ENCODE results near the gene NKX6-1. TPM values are rescaled to one million over a fixed set of nuclear protein-coding genes. Genes with fewer than 3 reads are reported as not detected.

The NKX6-1 gene
- total and polyA plus RNA-seq, 2 donors (not counting 3 experiments of a cell fraction or from before 2014, with no cell fraction given): not detected

DNA sequence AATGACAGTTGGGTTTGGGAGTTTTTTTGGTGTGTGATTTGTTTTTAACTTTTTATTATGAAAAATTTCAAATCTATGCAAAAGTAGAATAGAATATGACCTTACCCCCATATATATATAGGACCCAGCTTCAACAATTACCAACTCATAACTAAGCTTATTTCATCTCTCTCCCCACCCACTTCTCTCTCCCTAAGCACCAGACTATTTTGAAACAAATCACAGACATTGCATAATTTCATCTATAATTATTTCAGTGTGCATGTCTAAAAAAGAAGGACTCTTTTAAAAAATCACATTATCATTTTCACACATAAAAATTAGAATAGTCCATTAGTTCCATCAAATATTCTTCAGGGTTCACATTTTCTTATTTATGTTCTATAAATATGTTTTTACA is 28.3 kb upstream of the NKX6-1 start:
- DNase-seq (ENCODE audit: low read depth, low spot score) (no peak), FAIRE-seq (no peak)
- H3K9me3 ChIP-seq (replicated peaks; ENCODE audit: control insufficient read depth, insufficient read depth, low read length): no peaks in the 10 kb centered on the region
- H3K36me3 ChIP-seq (ENCODE audit: control insufficient read depth in 2 of 2, extremely low read depth in 1 of 2, insufficient read depth in 2 of 2, low read length in 2 of 2): no peaks in the 10 kb centered on the region
- CTCF ChIA-PET: interaction anchor here (0.6 to 3.1 kb wide), 4 partner anchors 10 to 1019 kb away, joined by 3 to 32 read pairs (median 16); no protein-coding TSS in a partner anchor
- no peak overlapping the region for H2AFZ ChIP-seq (ENCODE audit: low read depth, low read length)
- H3K4me1 ChIP-seq (ENCODE audit: control insufficient read depth, extremely low read depth, insufficient read depth, low read length): no peaks in the 10 kb centered on the region
- intact Hi-C loops (cut with micrococcal nuclease) (no loop called here), dilution Hi-C loops (cut with MboI; ENCODE audit: extremely low pct_ligation_motif_present, low sequenced_read_pairs) (no loop called here)
- TF ChIP-seq MYC (IDR thresholded peaks at IDR 0.05; ENCODE audit: low read depth, low read length) (no peak), EZH2 (IDR thresholded peaks at IDR 0.05; ENCODE audit: borderline replicate concordance, low read depth, low read length, severe bottlenecking) (no peak), GATA2 (IDR thresholded peaks at IDR 0.05; ENCODE audit: insufficient read depth, insufficient read length, low read depth, low read length) (no peak), FOS (IDR thresholded peaks at IDR 0.05; ENCODE audit: borderline replicate concordance, insufficient read depth, low read length) (no peak), JUN (IDR thresholded peaks at IDR 0.05; ENCODE audit: borderline replicate concordance, insufficient read depth, insufficient read length, low read depth) (no peak), POLR2A (IDR thresholded peaks at IDR 0.05; ENCODE audit: low read depth, low read length) (no peak), POLR2AphosphoS5 (IDR thresholded peaks at IDR 0.05; ENCODE audit: insufficient read depth, low read depth, low read length) (no peak)
- TF ChIP-seq, protein P1, sequence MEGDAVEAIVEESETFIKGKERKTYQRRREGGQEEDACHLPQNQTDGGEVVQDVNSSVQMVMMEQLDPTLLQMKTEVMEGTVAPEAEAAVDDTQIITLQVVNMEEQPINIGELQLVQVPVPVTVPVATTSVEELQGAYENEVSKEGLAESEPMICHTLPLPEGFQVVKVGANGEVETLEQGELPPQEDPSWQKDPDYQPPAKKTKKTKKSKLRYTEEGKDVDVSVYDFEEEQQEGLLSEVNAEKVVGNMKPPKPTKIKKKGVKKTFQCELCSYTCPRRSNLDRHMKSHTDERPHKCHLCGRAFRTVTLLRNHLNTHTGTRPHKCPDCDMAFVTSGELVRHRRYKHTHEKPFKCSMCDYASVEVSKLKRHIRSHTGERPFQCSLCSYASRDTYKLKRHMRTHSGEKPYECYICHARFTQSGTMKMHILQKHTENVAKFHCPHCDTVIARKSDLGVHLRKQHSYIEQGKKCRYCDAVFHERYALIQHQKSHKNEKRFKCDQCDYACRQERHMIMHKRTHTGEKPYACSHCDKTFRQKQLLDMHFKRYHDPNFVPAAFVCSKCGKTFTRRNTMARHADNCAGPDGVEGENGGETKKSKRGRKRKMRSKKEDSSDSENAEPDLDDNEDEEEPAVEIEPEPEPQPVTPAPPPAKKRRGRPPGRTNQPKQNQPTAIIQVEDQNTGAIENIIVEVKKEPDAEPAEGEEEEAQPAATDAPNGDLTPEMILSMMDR (IDR thresholded peaks at IDR 0.05; ENCODE audit: extremely low read depth in 1 of 2, insufficient read depth in 1 of 2, low read depth in 1 of 2, low read length in 2 of 2): no peak
- TF ChIP-seq, protein P2, sequence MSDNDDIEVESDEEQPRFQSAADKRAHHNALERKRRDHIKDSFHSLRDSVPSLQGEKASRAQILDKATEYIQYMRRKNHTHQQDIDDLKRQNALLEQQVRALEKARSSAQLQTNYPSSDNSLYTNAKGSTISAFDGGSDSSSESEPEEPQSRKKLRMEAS (IDR thresholded peaks at IDR 0.05; ENCODE audit: insufficient read depth, insufficient read length): no peak
- peaks cover 0 to 9% of the 10 kb centered on the region in 2 experiments for H3K27me3 ChIP-seq (ENCODE audit: control insufficient read depth in 2 of 2, insufficient read depth in 2 of 2, low read length in 2 of 2)
- no peaks in the 10 kb centered on the region for H3K9me1 ChIP-seq (replicated peaks; ENCODE audit: control insufficient read depth, extremely low read depth, insufficient read depth, low read length)
- POLR2A ChIA-PET: interaction anchor here (0.6 kb wide), 1 partner anchor 930 kb away, joined by 5 read pairs; no protein-coding TSS in a partner anchor
- H4K20me1 ChIP-seq (replicated peaks; ENCODE audit: control insufficient read depth, extremely low read depth, insufficient read depth, low read length): no peaks in the 10 kb centered on the region
- no peak overlapping the region for H3K4me3 ChIP-seq (replicated peaks in 1 of 3; ENCODE audit: insufficient read depth in 1 of 3, low read depth in 1 of 3, low read length in 3 of 3)
- H3K79me2 ChIP-seq (ENCODE audit: control insufficient read depth, insufficient read depth, low read length): no peaks in the 10 kb centered on the region
- no peak overlapping the region for H3K27ac ChIP-seq (ENCODE audit: insufficient read depth, low read depth, low read length)
- BruUV-seq (replicated peaks): no TSS peak
- no peak overlapping the region for H3K9ac ChIP-seq (replicated peaks; ENCODE audit: extremely low read depth, insufficient read depth, low read length)
- no peak overlapping the region for H3K4me2 ChIP-seq (ENCODE audit: insufficient read depth, low read length)

Measured in endothelial cell of umbilical vein (primary cell).